Endometrial microvascular endothelial cells (primary cell): ENCODE measurements around the gene SLC9A9. TPM values are rescaled to one million over a fixed set of nuclear protein-coding genes. Genes with fewer than 3 reads are reported as not detected.
"Not testable (repeated sequence)": the region's sequence is repeated elsewhere in the genome, so short reads cannot be mapped to it uniquely, and the experiment has no call there.

Source experiments
- in situ Hi-C: cut with HindIII; loops from 2 replicates; pipeline ENCODE4 v1.10.0; 2017; ENCODE audit warnings: low sequenced_read_pairs, low pct_unique_long_range_greater_than_20kb; ENCODE audit errors: inconsistent ontology term
- total RNA-seq: library from RNA; depleted of rRNA; stranded (reverse); fragments of >200 nt; gene quantifications from one replicate; pipeline ENCODE4 v1.2.3, GENCODE V29; 2015; ENCODE audit errors: inconsistent ontology term

SLC9A9 gene
- total RNA-seq, 1 donor from 2014 or later: 2.3 TPM

- in situ Hi-C loops: no loop called here
These were observed 121.5 kb downstream of the SLC9A9 start for GRCh38 chr3:143726727-143727126.

- in situ Hi-C loops: no loop called here
These were observed 127.9 kb downstream of the SLC9A9 start for GRCh38 chr3:143720381-143720780.

- in situ Hi-C loops: no loop called here
These were observed 129.8 kb downstream of the SLC9A9 start for GRCh38 chr3:143718463-143718862.

- in situ Hi-C loops: no loop called here
These were observed 131.5 kb downstream of the SLC9A9 start for GRCh38 chr3:143716731-143717130.

- in situ Hi-C loops: no loop called here
These were observed 135.7 kb downstream of the SLC9A9 start for GRCh38 chr3:143712522-143712921.

GRCh38 chr3:143707848-143708247 is 140.4 kb downstream of the SLC9A9 start:
- in situ Hi-C loops: no loop called here

GRCh38 chr3:143700431-143700975 is 147.8 kb downstream of the SLC9A9 start:
- in situ Hi-C loops: no loop called here

- in situ Hi-C loops: no loop called here
These were observed 148.8 kb downstream of the SLC9A9 start for GRCh38 chr3:143699424-143699823.

- in situ Hi-C loops: no loop called here
These were observed 149.5 kb downstream of the SLC9A9 start for GRCh38 chr3:143698682-143699303.

GRCh38 chr3:143697975-143698374 is 150.3 kb downstream of the SLC9A9 start:
- in situ Hi-C loops: no loop called here

GRCh38 chr3:143695333-143695732 is 152.9 kb downstream of the SLC9A9 start:
- in situ Hi-C loops: not testable (repeated sequence)

GRCh38 chr3:143693506-143693905 is 154.8 kb downstream of the SLC9A9 start:
- in situ Hi-C loops: no loop called here

- in situ Hi-C loops: no loop called here
These were observed 161.6 kb downstream of the SLC9A9 start for GRCh38 chr3:143686638-143687197.

GRCh38 chr3:143685491-143685890 is 162.8 kb downstream of the SLC9A9 start:
- in situ Hi-C loops: no loop called here

- in situ Hi-C loops: no loop called here
These were observed 170.8 kb downstream of the SLC9A9 start for GRCh38 chr3:143677430-143677829.

- in situ Hi-C loops: no loop called here
These were observed 171.5 kb downstream of the SLC9A9 start for GRCh38 chr3:143676747-143677146.

- in situ Hi-C loops: no loop called here
These were observed 172.2 kb downstream of the SLC9A9 start for GRCh38 chr3:143676021-143676420.

GRCh38 chr3:143674100-143674968 is 173.9 kb downstream of the SLC9A9 start:
- in situ Hi-C loops: no loop called here

- in situ Hi-C loops: no loop called here
These were observed 175.7 kb downstream of the SLC9A9 start for GRCh38 chr3:143672396-143673165.
